Psoas muscle (tissue), 8 donors: ENCODE data around the gene SPEG. TPM values are rescaled to one million over a fixed set of nuclear protein-coding genes. Genes with fewer than 3 reads are reported as not detected.
A peak's percentile ranks its signal among the peaks of the same experiment; 100 is the strongest.

Source experiments
- ATAC-seq, 4 donors: fragments of 200-7000 bp; cut with Tn5 transposase; one replicate each; pipeline ENCODE4 v1.9.1; 2020; ENCODE audit warnings: moderate library complexity in 3 of 4, mild to moderate bottlenecking in 2 of 4
- DNase-seq, 2 donors: peaks; one replicate each; pipeline ENCODE4 v3.0.0-alpha.2; 2020
- H3K27ac ChIP-seq: fragments of 200-600 bp; one replicate; pipeline ENCODE4 v1.8.0; 2022
- H3K27me3 ChIP-seq, 3 donors: fragments of 200-600 bp in 1 of 3; one replicate each; pipeline versions ENCODE4 v1.6.1 to v1.8.0; 2013 to 2022; ENCODE audit warnings: low read length in 2 of 3, mild to moderate bottlenecking in 2 of 3, moderate library complexity in 1 of 3; ENCODE audit not compliant: insufficient read depth in 3 of 3
- H3K36me3 ChIP-seq, 2 donors: fragments of 200-600 bp in 1 of 2; one replicate each; pipeline versions ENCODE4 v1.6.1 to v1.8.0; 2013 to 2022; ENCODE audit warnings: low read depth in 1 of 2, mild to moderate bottlenecking in 1 of 2, moderate library complexity in 1 of 2; ENCODE audit not compliant: insufficient read depth in 1 of 2
- H3K4me1 ChIP-seq: fragments of 200-600 bp; one replicate; pipeline ENCODE4 v1.8.0; 2022
- H3K4me3 ChIP-seq: fragments of 200-600 bp; one replicate; pipeline ENCODE4 v1.8.0; 2022; ENCODE audit warnings: mild to moderate bottlenecking
- H3K9me3 ChIP-seq: fragments of 200-600 bp; one replicate; pipeline ENCODE4 v1.8.0; 2022
- CTCF ChIP-seq: fragments of 200-600 bp; IDR thresholded peaks from one replicate; pipeline ENCODE4 v1.8.0; 2022; ENCODE audit warnings: antibody characterized with exemption
- WGBS, 3 donors: extraction: QIAGEN DNeasy Blood & Tissue Kit; methylation state at CpG; one replicate each; pipeline versions ENCODE4 v1.1.6 to v1.1.7; 2013; 5-methylcytosine and 5-hydroxymethylcytosine counted together
- intact Hi-C, 2 donors: fragments of 100-400 bp; cut with DNase I; formaldehyde crosslinking; loops; one replicate each; pipeline versions ENCODE4 v1.11.0 to v1.14.2; 2022
- polyA plus RNA-seq, 3 donors: library from polyadenylated mRNA; stranded (reverse); fragments of 200-250 nt; gene quantifications; one replicate each; pipeline ENCODE4 v1.2.3, GENCODE V29; 2013
- total RNA-seq, 4 donors: library from RNA; stranded (reverse); fragmentation: NEBNext Ultra II Directional in 2 of 4; extraction: Animal tissue kit (Norgen Biotek cat#: 25700) in 2 of 4; gene quantifications; one replicate each; pipeline versions ENCODE4 v1.2.1 to v1.2.4, GENCODE V29; 2021 to 2023
- donor health status: healthy with polysubstance abuse.
- donor health status: DM: no; HTN: no; CAD: no; lungs with moderate emphysema.
- donor health status: Bipolar disorder and iron deficiency.
- donor health status: healthy.
- donor health status: DM: yes; HTN: yes; CAD: no.
- donor health status: DM: no; HTN: no; CAD: no.
- donor health status: DM: no; HTN: no; CAD: no.
- donor health status: DM: yes; HTN: yes; CAD: no.

SPEG gene
- total and polyA plus RNA-seq, 7 donors, result 34.8 to 419 (median 239) TPM

- WGBS, 3 donors, result 70 to 76% (median 73%) methylated on average over 17 of the region's 17 CpGs
- Histone ChIP-seq H3K4me1 (no peaks in the 10 kb centered on the region), H3K27me3 (peaks cover 0 to 16% (median 7%) of the 10 kb centered on the region in 3 donors), H3K4me3 (no peak overlapping the region), H3K9me3 (no peaks in the 10 kb centered on the region), H3K36me3 (peaks cover 0 to 41% of the 10 kb centered on the region in 2 donors), H3K27ac (no peak overlapping the region)
- TF ChIP-seq CTCF, result no peak
- intact Hi-C loops, result no loop called here
- no peak for ATAC-seq
- no peak for DNase-seq
Measured at GRCh38 chr2:219506802-219507526, 72.3 kb downstream of the SPEG start.

DNA sequence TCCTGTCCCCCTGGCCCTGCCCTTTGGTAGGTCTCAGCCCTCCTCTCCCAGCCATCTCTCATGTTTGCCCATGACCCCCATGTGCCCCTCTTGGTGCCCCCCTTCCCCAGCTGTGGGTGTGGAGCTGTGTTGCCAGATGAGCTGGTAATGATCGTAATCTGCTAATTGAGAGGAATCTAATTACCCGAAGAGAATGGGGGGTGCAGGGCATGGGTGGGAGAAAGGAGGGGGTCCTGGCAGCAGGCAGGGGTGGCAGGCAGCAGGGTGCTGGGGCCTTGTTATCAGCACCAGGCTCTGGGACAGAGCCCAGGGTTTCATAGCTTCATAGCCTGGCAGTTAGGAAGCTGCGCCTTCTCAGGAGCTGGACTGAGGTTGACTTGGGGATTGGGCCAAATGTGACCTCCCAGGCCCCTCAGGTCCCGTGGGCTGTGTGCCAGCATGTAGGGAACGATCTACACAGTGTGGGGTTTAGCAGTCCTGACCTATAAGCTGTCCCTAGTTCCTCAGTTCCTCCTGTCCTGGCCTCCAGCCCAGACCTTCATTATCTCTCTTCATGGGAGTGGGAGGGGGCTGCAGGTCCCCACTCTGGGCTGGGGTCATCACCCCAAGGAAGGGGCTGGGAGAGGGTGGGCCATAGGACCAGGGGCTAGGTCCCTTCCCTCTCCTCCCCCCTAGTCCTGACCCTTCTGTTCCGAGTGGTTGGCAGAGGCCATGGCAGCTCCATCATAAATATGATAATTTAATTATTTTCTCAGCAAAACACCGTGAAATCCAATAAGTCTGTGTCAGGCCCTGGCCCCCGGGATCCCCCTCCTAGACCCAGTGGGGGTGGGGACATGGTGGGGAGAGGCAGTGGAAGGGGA lies 73.2 kb downstream of the SPEG start:
- H3K9me3 ChIP-seq, result no peaks in the 10 kb centered on the region
- TF ChIP-seq CTCF, result no peak
- intact Hi-C loops, result no loop called here
- no peak overlapping the region for H3K4me3 ChIP-seq
- peaks cover 0 to 32% of the 10 kb centered on the region in 2 donors for H3K36me3 ChIP-seq
- DNase-seq (no peak), ATAC-seq (no peak)
- WGBS, 3 donors, result 47 to 53% (median 53%) methylated on average over 8 of the region's 8 CpGs
- H3K4me1 ChIP-seq, result no peaks in the 10 kb centered on the region
- H3K27me3 ChIP-seq, result peaks cover 0 to 24% (median 10%) of the 10 kb centered on the region in 3 donors
- no peak overlapping the region for H3K27ac ChIP-seq

DNA sequence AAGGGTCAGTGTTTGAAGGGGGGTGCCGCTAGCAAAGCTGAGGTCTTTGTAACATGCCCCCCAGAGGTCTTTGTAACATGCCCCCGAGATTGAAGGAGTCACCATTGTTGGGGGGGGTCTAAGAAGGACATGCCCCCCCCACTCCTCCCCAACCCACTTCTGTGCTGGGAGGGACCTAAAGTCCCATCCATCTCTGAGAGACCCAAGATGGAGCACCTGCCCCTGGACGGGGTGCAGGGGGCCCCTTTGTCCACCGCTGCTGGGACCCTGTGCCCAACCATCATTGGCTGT lies 73.7 kb downstream of the SPEG start:
- ATAC-seq (no peak), DNase-seq (no peak)
- H3K4me1 ChIP-seq, result no peaks in the 10 kb centered on the region
- peaks cover 0 to 30% (median 12%) of the 10 kb centered on the region in 3 donors for H3K27me3 ChIP-seq
- WGBS, 3 donors, result 42 to 49% (median 46%) methylated on average over 4 of the region's 4 CpGs
- intact Hi-C loops, result no loop called here
- H3K27ac ChIP-seq, result no peak overlapping the region
- H3K4me3 ChIP-seq, result no peak overlapping the region
- no peak for TF ChIP-seq CTCF
- no peaks in the 10 kb centered on the region for H3K9me3 ChIP-seq
- peaks cover 0 to 28% of the 10 kb centered on the region in 2 donors for H3K36me3 ChIP-seq

- H3K4me1 ChIP-seq, result peaks cover 3% of the 10 kb centered on the region
- WGBS, 3 donors, result 8 to 25% (median 14%) methylated on average over 11 to 14 of the region's 14 CpGs
- H3K4me3 ChIP-seq, result no peak overlapping the region
- TF ChIP-seq CTCF, result no peak
- peak; percentile 9 to 38 (median 17) for ATAC-seq
- DNase-seq, result no peak
- H3K27ac ChIP-seq, result no peak overlapping the region
- H3K9me3 ChIP-seq, result no peaks in the 10 kb centered on the region
- peaks cover 0 to 38% (median 18%) of the 10 kb centered on the region in 3 donors for H3K27me3 ChIP-seq
- intact Hi-C loops, result no loop called here
- peaks cover 0 to 20% of the 10 kb centered on the region in 2 donors for H3K36me3 ChIP-seq
Measured at GRCh38 chr2:219508971-219509779, 74.5 kb downstream of the SPEG start.
